RWPE2 (cell line): Measurements from ENCODE around the gene ZNF423.
A peak's percentile ranks its signal among the peaks of the same experiment; 100 is the strongest.

ENCODE experiments used
- ATAC-seq: fragments of 200-7000 bp; cut with Tn5 transposase; 3 replicates; pipeline ENCODE4 v1.9.1; 2021; ENCODE audit warnings: low read depth
- DNase-seq: peaks from one replicate; pipeline ENCODE4 v3.0.0-alpha.2; 2020; ENCODE audit warnings: low spot score
- H3K27ac ChIP-seq: fragments of 450-650 bp; 2 replicates; pipeline ENCODE4 v1.5.1; 2017; ENCODE audit warnings: mild to moderate bottlenecking; ENCODE audit not compliant: poor library complexity, severe bottlenecking
- H3K27me3 ChIP-seq: fragments of 250-450 bp; sonication (Bioruptor Pico); 2 replicates; pipeline ENCODE4 v1.5.1; 2021; ENCODE audit warnings: mild to moderate bottlenecking, moderate library complexity; ENCODE audit not compliant: insufficient read depth, poor library complexity, severe bottlenecking
- H3K36me3 ChIP-seq: fragments of 250-450 bp; sonication (Bioruptor Pico); 2 replicates; pipeline ENCODE4 v1.5.1; 2020; ENCODE audit warnings: low read depth, mild to moderate bottlenecking, moderate library complexity
- H3K4me1 ChIP-seq: fragments of 250-450 bp; sonication (Bioruptor Pico); 2 replicates; pipeline ENCODE4 v1.5.1; 2021; ENCODE audit warnings: mild to moderate bottlenecking, moderate library complexity; ENCODE audit not compliant: insufficient read depth, poor library complexity, severe bottlenecking
- H3K4me3 ChIP-seq: fragments of 250-450 bp; sonication (Bioruptor Pico); 2 replicates; pipeline ENCODE4 v1.5.1; 2021; ENCODE audit warnings: mild to moderate bottlenecking, moderate library complexity; ENCODE audit not compliant: severe bottlenecking
- H3K9me3 ChIP-seq: fragments of 250-450 bp; sonication (Bioruptor Pico); 2 replicates; pipeline ENCODE4 v1.5.1; 2021; ENCODE audit warnings: mild to moderate bottlenecking, moderate library complexity; ENCODE audit not compliant: severe bottlenecking
- TF ChIP-seq, protein P1 (sequence below): fragments of 450-650 bp; IDR thresholded peaks from one replicate; pipeline ENCODE4 v1.5.1; 2017; ENCODE audit warnings: mild to moderate bottlenecking, moderate library complexity; ENCODE audit not compliant: poor library complexity, severe bottlenecking

The ZNF423 gene

DNA sequence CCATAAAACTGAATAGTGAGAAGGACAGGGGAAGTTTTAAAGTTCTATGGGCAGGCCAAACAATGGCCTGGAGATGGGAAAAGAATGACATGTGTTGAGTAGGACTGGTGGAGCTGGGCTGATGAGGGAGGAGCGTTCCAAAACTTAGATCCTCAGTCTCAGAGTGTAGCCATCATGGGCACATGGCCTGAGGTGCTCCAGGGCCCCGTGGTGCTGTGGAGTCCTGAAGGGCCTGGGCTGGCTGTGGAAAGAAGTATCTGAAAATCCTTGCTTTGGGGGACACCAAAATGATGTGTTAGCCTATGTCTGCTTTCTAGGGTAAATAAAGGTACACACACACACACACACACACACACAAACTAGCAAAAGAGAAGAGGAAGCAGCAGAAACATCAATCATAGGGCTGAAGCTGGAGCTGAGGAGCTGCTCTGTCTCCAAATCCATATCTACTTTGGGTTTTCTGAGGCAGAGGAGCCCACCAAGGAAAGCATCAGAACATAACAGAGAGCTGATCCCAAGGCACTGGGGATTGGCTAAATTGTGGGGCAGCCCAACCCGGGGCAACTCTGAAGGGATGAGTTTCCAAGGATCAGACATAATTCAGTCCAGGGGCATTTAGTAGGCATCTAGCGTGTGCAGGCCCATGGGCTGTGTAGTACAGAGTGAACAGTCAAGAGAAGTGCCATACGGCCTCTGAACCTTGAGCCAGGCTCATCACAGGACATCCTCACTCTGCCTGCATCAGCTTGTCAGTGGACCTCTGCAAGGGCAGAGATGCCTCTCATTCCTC, 397.1 kb downstream of the ZNF423 start:
- no peaks in the 10 kb centered on the region for H3K9me3 ChIP-seq
- no peaks in the 10 kb centered on the region for H3K27me3 ChIP-seq
- H3K4me1 ChIP-seq: no peaks in the 10 kb centered on the region
- H3K36me3 ChIP-seq: no peaks in the 10 kb centered on the region
- no peak for ATAC-seq
- TF ChIP-seq, protein P1, sequence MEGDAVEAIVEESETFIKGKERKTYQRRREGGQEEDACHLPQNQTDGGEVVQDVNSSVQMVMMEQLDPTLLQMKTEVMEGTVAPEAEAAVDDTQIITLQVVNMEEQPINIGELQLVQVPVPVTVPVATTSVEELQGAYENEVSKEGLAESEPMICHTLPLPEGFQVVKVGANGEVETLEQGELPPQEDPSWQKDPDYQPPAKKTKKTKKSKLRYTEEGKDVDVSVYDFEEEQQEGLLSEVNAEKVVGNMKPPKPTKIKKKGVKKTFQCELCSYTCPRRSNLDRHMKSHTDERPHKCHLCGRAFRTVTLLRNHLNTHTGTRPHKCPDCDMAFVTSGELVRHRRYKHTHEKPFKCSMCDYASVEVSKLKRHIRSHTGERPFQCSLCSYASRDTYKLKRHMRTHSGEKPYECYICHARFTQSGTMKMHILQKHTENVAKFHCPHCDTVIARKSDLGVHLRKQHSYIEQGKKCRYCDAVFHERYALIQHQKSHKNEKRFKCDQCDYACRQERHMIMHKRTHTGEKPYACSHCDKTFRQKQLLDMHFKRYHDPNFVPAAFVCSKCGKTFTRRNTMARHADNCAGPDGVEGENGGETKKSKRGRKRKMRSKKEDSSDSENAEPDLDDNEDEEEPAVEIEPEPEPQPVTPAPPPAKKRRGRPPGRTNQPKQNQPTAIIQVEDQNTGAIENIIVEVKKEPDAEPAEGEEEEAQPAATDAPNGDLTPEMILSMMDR: no peak
- no peak for DNase-seq
- no peak overlapping the region for H3K27ac ChIP-seq
- H3K4me3 ChIP-seq: no peak overlapping the region

DNA sequence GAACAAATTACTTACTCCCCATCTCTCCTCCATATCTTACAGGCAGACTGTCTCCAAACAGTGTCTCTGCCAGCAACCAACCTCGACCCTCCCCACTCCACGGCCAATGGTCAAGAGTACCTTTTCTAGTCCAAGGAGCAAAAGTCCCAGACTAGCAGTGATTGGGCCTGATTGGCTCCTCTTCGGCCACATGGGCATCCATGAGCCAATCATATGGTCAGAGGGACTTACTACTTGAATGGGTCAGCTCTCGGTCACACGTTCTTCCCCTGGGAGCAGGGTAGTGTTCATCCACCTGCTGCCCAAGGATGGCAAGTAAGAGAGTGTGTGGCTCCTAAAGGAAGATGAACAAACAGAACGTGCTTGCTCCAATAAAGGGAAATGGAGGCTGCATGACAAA, 397.7 kb downstream of the ZNF423 start:
- TF ChIP-seq, protein P1: no peak
- Histone ChIP-seq H3K4me3 (no peak overlapping the region), H3K27ac (no peak overlapping the region), H3K36me3 (no peaks in the 10 kb centered on the region), H3K4me1 (no peaks in the 10 kb centered on the region), H3K9me3 (no peaks in the 10 kb centered on the region), H3K27me3 (no peaks in the 10 kb centered on the region)
- DNase-seq (peak; percentile 23), ATAC-seq (no peak)

DNA sequence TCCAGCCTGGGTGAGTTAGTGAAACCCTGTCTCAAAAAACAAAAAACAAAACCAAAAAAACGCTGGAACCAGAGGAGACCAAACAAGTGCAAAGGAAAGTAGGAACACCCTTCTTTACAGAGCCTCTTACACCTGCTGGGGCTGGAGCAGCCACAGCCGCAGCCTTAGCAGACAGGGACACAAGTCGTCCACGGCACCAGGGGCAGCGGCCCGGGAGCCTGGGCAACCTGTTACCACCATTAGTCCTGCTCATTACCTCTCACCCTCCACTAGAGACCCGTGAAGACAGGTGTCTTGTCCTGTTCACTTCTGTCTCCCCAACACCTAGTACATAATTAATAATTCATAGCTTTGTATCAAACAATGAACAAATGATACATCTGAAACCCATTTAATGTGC, 398.7 kb downstream of the ZNF423 start:
- Histone ChIP-seq H3K36me3 (no peaks in the 10 kb centered on the region), H3K27me3 (peaks cover 3% of the 10 kb centered on the region), H3K27ac (no peak overlapping the region), H3K4me3 (no peak overlapping the region), H3K4me1 (no peaks in the 10 kb centered on the region), H3K9me3 (no peaks in the 10 kb centered on the region)
- TF ChIP-seq, protein P1: no peak
- ATAC-seq (no peak), DNase-seq (no peak)

DNA sequence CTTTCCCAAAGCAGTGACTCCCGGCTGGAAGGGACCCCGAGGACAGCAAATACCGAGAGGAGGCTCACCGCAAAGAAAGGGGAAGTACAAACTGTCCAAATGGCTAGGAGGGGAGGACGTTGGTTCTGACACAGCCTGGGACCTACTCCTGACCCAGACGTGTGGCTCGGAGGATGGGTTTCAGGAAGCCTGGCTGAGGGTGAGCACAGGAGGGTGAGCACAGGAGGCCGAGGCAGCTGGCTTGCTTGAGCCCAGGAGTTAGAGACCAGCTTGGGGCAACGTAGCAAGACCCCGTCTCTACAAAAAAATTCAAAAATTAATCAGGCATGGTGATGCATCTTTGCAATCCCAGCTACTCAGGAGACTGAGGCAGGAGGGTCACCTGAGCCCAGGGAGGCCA, 399.1 kb downstream of the ZNF423 start:
- Histone ChIP-seq H3K9me3 (no peaks in the 10 kb centered on the region), H3K27ac (no peak overlapping the region), H3K27me3 (peaks cover 3% of the 10 kb centered on the region), H3K4me1 (no peaks in the 10 kb centered on the region), H3K4me3 (no peak overlapping the region), H3K36me3 (no peaks in the 10 kb centered on the region)
- ATAC-seq: no peak
- TF ChIP-seq, protein P1: no peak
- no peak for DNase-seq
